ENCODE results near the gene ZNF418.
"Not testable (repeated sequence)": the region's sequence is repeated elsewhere in the genome, so short reads cannot be mapped to it uniquely, and the experiment has no call there.

Gene ZNF418

GRCh38 chr19:57914531-57914930 is 20.7 kb downstream of the ZNF418 start:
- no peak overlapping the region for H3K4me3 ChIP-seq (ENCODE audit: low read length)
- TF ChIP-seq ZNF274 (IDR thresholded peaks at IDR 0.05; ENCODE audit: low read depth, low read length), result no peak

DNA sequence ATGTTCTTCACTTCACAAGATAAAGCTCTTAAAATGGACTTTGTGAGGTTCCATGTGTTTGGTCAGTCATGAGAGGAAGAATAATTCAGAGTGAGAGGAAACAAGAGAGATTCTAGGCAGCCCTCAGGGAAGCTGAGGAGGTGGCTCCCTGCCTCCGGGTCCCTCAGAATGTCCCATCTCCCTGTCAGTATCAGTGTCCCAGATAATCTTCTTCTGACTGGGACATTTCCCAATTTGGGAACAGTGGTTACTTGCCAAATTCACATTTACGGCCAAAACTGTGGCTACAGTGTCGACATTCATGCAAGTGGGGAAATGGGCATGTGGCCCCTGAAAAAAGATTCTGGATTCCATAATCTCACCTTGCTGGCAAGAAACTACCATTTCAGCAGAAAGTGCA is 27.8 kb downstream of the ZNF418 start:
- TF ChIP-seq ZNF274 (IDR thresholded peaks at IDR 0.05; ENCODE audit: low read depth, low read length), result no peak
- no peak overlapping the region for H3K4me3 ChIP-seq (ENCODE audit: low read length)

DNA sequence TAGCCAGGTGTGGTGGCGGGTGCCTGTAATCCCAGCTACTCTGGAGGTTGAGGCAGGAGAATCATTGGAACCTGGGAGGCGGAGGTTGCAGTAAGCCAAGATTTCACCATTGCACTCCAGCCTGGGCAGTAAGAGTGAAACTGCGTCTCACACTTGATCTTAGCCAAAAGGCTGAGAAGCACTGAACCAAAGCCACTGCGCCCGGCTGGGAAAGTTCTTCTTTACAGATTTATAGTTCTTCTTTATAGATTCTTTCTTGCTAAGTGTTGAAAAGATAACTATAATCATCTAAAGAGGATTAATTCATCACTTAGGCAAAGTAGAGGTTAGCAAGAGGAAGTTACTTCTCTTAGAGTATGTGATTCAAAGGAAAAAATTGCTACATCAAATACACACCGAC is 29.9 kb downstream of the ZNF418 start:
- no peak overlapping the region for H3K4me3 ChIP-seq (ENCODE audit: low read length)

GRCh38 chr19:57903618-57904184 is 31.5 kb downstream of the ZNF418 start:
- no peak overlapping the region for H3K4me3 ChIP-seq (ENCODE audit: low read length)
- no peak for TF ChIP-seq ZNF274 (IDR thresholded peaks at IDR 0.05; ENCODE audit: low read depth, low read length)

More for the DNA sequence above, 29.9 kb downstream of the ZNF418 start:
- no peak for TF ChIP-seq ZNF274 (IDR thresholded peaks at IDR 0.05; ENCODE audit: low read depth, low read length)

DNA sequence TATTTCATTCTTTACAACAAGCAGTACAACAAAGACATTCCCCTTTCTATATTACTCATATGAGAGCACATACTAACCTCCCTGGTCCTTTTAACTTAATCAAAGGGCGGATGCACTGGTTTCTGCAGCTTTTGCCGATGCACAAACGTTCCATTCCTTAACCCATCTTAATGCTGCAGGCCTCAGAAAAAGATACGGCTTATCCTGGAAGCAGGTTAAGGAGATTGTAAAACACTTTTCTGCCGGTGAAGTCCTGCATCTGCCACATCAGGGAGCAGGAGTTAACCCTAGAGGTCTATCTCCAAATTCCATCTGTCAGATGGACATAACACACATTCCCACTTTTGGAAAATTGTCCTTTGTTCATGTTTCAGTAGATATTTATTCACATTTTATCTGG is 34.9 kb downstream of the ZNF418 start:
- H3K4me3 ChIP-seq (ENCODE audit: low read length), result no peak overlapping the region
- no peak for TF ChIP-seq ZNF274 (IDR thresholded peaks at IDR 0.05; ENCODE audit: low read depth, low read length)

DNA sequence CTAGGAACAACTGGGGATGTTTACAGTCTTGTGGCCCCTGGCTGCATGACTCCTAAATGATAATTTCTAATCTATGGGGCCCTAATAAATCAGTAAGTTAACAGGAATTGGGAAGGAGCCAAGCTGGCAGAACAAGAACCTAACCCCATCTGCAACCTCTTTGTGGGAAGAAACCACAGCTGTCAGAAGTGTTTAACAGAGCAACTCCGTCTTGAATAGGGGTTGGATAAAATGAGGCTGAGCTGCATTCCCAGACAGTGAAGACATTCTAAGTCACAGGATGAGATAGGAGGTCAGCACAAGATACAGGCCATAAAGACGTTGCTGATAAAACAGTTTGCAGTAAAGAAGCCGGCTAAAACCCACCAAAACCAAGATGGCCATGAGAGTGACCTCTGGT is 44.5 kb downstream of the ZNF418 start:
- not testable (repeated sequence) for H3K4me3 ChIP-seq (ENCODE audit: low read length)

DNA sequence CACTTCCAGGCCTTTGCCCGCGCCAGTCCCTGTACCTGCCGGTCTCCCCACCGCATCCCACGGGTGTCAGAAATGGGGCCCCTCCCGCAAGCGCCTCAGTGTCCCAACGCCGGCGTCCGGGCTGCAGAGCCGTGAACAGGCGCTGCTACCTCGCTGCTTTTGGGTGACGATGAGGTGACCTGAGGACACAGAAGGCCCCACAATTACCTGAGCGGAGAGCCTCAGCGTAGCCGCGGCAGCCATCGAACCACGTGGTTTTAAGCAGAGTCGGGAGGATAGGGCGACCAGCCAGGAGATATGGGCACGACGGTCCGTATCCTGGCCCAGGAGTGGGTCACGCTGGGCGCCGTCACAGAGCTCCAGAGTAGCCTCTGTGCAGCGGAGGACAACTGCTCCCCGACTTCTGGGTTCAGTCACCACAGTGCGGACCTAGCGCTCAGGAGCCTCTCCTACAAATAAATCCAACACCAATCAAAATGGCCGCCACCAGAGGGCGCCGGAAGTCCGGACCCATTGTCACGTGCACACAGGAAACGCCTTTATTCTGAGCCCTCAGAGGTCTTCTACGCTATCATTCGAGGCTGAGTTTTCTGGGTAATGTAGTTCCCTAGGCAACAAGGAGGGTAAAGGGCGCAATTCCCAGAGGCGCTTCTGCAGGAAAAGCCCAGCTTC is 46.5 kb downstream of the ZNF418 start, which contains the start of gene ZNF814:
TSS of gene ZNF814 (minus strand) at position 478 of the 672 bp plus-strand sequence. CDS start at position 243, 235 bp downstream.
- peak within 1 kb of the TSS; percentile 96 for H3K4me3 ChIP-seq (ENCODE audit: low read length)
- TF ChIP-seq ZNF274 (IDR thresholded peaks at IDR 0.05; ENCODE audit: low read depth, low read length), result no peak

DNA sequence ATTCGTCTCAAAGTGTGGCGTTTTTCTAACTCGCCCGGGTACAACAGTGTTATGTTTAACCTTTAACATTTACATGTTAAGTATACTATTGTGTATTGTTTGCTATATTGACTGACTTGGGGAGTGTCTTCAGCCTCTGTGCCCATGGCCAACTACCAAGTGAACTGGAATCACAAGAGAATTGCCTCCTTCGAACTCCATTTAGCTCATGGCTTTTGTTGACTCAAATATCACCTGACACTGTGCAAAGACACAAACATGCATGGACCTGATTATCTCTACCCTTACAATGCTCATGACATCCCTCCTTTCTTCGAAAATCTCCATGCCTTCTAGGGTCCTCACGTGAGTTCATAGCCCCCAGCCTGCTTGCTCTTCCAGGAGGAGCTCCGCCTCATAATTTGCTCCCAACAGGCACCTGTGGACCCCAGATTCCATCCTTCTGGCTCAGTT is 47.1 kb downstream of the ZNF418 start:
- H3K4me3 ChIP-seq (ENCODE audit: low read length), result peak overlapping the region; percentile 96
- no peak for TF ChIP-seq ZNF274 (IDR thresholded peaks at IDR 0.05; ENCODE audit: low read depth, low read length)

DNA sequence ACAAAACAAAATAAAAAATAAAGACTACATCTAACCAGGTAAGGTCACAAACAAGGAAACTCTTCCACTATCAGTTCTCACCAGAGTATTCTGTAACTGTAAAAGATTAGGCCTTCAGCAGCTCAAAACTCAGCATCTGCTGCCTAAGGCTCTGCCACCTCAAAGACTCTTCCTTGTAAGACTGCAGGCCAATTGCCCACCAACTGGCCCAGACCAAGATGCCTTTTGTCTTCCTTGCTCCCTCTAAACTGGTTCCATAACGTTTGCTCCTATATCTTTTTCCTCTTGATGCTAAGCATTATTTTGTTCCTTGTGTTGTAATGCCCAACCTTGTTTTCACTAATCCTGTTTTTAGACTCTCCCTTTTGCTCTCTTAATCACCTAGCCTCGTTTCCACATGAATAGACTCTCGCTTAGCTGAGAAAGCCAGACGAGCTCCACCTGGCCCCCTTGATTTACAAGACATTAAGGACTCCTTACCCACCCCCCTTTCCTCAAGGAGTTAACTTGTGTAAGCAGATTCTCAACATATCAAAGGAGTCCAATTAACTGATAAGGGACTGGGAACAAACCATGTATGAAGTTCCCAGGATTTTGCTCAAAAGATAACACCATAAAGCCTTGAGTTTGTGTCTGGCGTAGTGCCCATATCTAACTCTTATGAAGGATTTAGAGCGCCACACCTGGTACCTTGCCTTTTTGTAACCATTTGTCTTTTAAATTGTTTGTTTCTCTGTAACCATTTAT is 47.8 kb downstream of the ZNF418 start:
- H3K4me3 ChIP-seq (ENCODE audit: low read length), result peak overlapping the region; percentile 96
- no peak for TF ChIP-seq ZNF274 (IDR thresholded peaks at IDR 0.05; ENCODE audit: low read depth, low read length)

DNA sequence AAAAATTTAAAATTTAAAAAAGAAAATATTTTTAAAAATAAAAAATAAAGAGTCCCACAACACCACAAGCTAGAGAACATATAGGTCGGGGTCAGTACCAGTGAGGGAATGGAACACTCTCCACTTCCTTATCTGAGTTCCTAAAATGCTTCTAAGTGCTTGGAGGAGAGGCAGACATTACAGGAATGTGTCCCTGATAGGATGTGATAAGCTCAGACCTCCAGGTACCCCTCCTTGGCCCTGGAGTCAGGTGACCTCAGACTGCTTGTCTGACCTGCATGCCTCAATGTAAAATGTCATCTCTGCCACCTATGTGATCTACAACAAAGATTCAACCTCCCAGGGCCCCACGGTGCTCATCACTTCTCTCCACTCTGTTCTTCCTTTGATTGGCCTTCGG is 49.2 kb downstream of the ZNF418 start:
- no peak overlapping the region for H3K4me3 ChIP-seq (ENCODE audit: low read length)
- TF ChIP-seq ZNF274 (IDR thresholded peaks at IDR 0.05; ENCODE audit: low read depth, low read length), result no peak

DNA sequence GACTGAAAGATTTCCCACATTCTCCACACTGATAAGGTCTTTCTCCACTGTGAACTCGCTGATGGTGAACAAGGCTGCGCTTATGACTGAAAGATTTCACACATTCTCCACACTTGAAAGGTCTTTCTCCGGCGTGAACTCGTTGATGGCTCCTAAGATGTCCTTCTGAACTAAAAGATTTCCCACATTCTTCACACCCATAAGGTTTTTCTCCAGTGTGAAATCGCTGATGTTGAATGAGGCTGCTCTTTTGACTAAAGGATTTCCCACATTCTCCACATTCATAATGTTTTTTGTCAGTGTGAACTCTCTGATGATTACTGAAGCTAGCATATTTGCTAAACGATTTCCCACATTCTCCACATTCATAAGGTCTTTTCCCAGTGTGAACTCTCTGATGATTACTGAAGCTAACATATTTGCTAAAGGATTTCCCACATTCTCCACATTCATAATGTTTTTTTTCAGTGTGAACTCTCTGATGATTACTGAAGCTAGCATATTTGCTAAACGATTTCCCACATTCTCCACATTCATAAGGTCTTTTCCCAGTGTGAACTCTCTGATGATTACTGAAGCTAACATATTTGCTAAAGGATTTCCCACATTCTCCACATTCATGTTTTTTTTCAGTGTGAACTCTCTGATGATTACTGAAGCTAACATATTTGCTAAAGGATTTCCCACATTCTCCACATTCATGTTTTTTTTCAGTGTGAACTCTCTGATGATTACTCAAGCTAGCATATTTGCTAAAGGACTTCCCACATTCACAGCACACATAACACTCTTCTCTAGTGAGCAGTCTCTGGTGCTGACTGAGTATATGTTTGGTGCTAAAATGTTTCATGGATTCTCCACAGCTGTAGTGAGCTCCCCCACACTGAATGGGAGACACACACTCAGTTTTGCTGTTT is 61.1 kb downstream of the ZNF418 start:
- H3K4me3 ChIP-seq (ENCODE audit: low read length), result not testable (repeated sequence)

DNA sequence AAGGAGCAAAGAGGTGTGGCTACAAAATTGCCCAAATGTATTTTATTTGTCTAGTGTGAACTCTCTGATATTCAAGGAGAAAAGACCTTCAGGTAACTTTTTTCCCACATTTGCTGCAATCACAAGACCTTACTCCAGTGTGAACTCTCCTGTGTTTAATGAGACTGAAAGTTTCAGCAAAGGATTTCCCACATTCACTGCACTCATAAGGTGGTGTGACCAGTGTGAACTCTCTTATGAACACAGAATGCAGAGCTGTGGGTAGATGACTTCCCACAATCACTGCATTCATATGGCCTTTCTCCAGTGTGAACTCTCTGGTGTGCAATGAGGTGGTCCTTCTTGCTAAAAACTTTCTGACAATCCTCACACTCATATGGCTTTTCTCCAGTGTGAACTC is 62.8 kb downstream of the ZNF418 start:
- H3K4me3 ChIP-seq (ENCODE audit: low read length), result no peak overlapping the region
- TF ChIP-seq ZNF274 (IDR thresholded peaks at IDR 0.05; ENCODE audit: low read depth, low read length), result no peak

All from GM08714 (cell line).